ENCODE data around the gene SLC8A1.

SLC8A1 gene

GRCh38 chr2:40256008-40256407, 195.9 kb downstream of the SLC8A1 start:
- no peaks in the 10 kb centered on the region for H4K20me1 ChIP-seq (ENCODE audit: insufficient read depth, low read length)
- no peak overlapping the region for H3K4me2 ChIP-seq (ENCODE audit: insufficient read depth, low read length)
- no peaks in the 10 kb centered on the region for H3K79me2 ChIP-seq (ENCODE audit: insufficient read depth, low read length)
- H3K9me3 ChIP-seq (ENCODE audit: insufficient read depth, low read length, severe bottlenecking) = no peaks in the 10 kb centered on the region
- 0 out of 2 replicates have a peak, but pooled peaks cover 2% of the 10 kb centered on the region for H3K36me3 ChIP-seq (ENCODE audit: insufficient read depth, low read length)
- no peak for ATAC-seq (ENCODE audit: insufficient read depth, low read depth)
- no peak overlapping the region for H2AFZ ChIP-seq (ENCODE audit: low read depth, low read length)
- no peak for TF ChIP-seq EZH2 (IDR thresholded peaks at IDR 0.05; ENCODE audit: borderline replicate concordance, low read depth, low read length, severe bottlenecking)
- no peak for TF ChIP-seq CTCF (IDR thresholded peaks at IDR 0.05; ENCODE audit: borderline replicate concordance, extremely low read depth, low read length, poor library complexity, severe bottlenecking)
- H3K27ac ChIP-seq (ENCODE audit: low read length) = no peak overlapping the region
- no peak for DNase-seq
- H3K4me1 ChIP-seq (ENCODE audit: insufficient read depth, low read length) = no peaks in the 10 kb centered on the region
- no peak overlapping the region for H3K4me3 ChIP-seq (ENCODE audit: low read depth in 1 of 2, low read length in 2 of 2)
- H3K9ac ChIP-seq (ENCODE audit: low read depth, low read length) = no peak overlapping the region
- no peaks in the 10 kb centered on the region for H3K27me3 ChIP-seq (ENCODE audit: insufficient read depth, low read length, poor library complexity)

- Histone ChIP-seq H2AFZ (ENCODE audit: low read depth, low read length) (no peak overlapping the region), H3K9ac (ENCODE audit: low read depth, low read length) (no peak overlapping the region), H4K20me1 (ENCODE audit: insufficient read depth, low read length) (no peaks in the 10 kb centered on the region), H3K9me3 (ENCODE audit: insufficient read depth, low read length, severe bottlenecking) (no peaks in the 10 kb centered on the region), H3K79me2 (ENCODE audit: insufficient read depth, low read length) (no peaks in the 10 kb centered on the region), H3K4me3 (ENCODE audit: low read depth in 1 of 2, low read length in 2 of 2) (no peak overlapping the region), H3K36me3 (ENCODE audit: insufficient read depth, low read length) (0 out of 2 replicates have a peak, but pooled peaks cover 2% of the 10 kb centered on the region), H3K4me1 (ENCODE audit: insufficient read depth, low read length) (no peaks in the 10 kb centered on the region), H3K4me2 (ENCODE audit: insufficient read depth, low read length) (no peak overlapping the region), H3K27me3 (ENCODE audit: insufficient read depth, low read length, poor library complexity) (no peaks in the 10 kb centered on the region), H3K27ac (ENCODE audit: low read length) (no peak overlapping the region; the same call in 1 of the 2 replicates)
- ATAC-seq (ENCODE audit: insufficient read depth, low read depth) (no peak), DNase-seq (no peak)
- TF ChIP-seq CTCF (IDR thresholded peaks at IDR 0.05; ENCODE audit: borderline replicate concordance, extremely low read depth, low read length, poor library complexity, severe bottlenecking) (no peak), EZH2 (IDR thresholded peaks at IDR 0.05; ENCODE audit: borderline replicate concordance, low read depth, low read length, severe bottlenecking) (no peak)
Observed at GRCh38 chr2:40255103-40255502, 196.8 kb downstream of the SLC8A1 start.

- H3K79me2 ChIP-seq (ENCODE audit: insufficient read depth, low read length) = no peaks in the 10 kb centered on the region
- no peak overlapping the region for H3K4me3 ChIP-seq (ENCODE audit: low read depth in 1 of 2, low read length in 2 of 2)
- no peaks in the 10 kb centered on the region for H3K4me1 ChIP-seq (ENCODE audit: insufficient read depth, low read length)
- H3K4me2 ChIP-seq (ENCODE audit: insufficient read depth, low read length) = no peak overlapping the region
- ATAC-seq (ENCODE audit: insufficient read depth, low read depth) (no peak), DNase-seq (no peak)
- no peaks in the 10 kb centered on the region for H3K27me3 ChIP-seq (ENCODE audit: insufficient read depth, low read length, poor library complexity)
- no peak for TF ChIP-seq CTCF (IDR thresholded peaks at IDR 0.05; ENCODE audit: borderline replicate concordance, extremely low read depth, low read length, poor library complexity, severe bottlenecking)
- no peaks in the 10 kb centered on the region for H3K9me3 ChIP-seq (ENCODE audit: insufficient read depth, low read length, severe bottlenecking)
- H3K27ac ChIP-seq (ENCODE audit: low read length) = no peak overlapping the region
- H3K9ac ChIP-seq (ENCODE audit: low read depth, low read length) = no peak overlapping the region
- 0 out of 2 replicates have a peak, but pooled peaks cover 2% of the 10 kb centered on the region for H3K36me3 ChIP-seq (ENCODE audit: insufficient read depth, low read length)
- H2AFZ ChIP-seq (ENCODE audit: low read depth, low read length) = no peak overlapping the region
- H4K20me1 ChIP-seq (ENCODE audit: insufficient read depth, low read length) = no peaks in the 10 kb centered on the region
Observed at GRCh38 chr2:40254611-40255010, 197.3 kb downstream of the SLC8A1 start.

GRCh38 chr2:40251137-40251536, 200.8 kb downstream of the SLC8A1 start:
- Histone ChIP-seq H3K9me3 (ENCODE audit: insufficient read depth, low read length, severe bottlenecking) (no peaks in the 10 kb centered on the region), H3K9ac (ENCODE audit: low read depth, low read length) (no peak overlapping the region), H3K4me2 (ENCODE audit: insufficient read depth, low read length) (no peak overlapping the region), H3K27ac (ENCODE audit: low read length) (no peak overlapping the region), H3K4me1 (ENCODE audit: insufficient read depth, low read length) (no peaks in the 10 kb centered on the region), H3K36me3 (ENCODE audit: insufficient read depth, low read length) (0 out of 2 replicates have a peak, but pooled peaks cover 6% of the 10 kb centered on the region), H3K79me2 (ENCODE audit: insufficient read depth, low read length) (0 out of 2 replicates have a peak, but pooled peaks cover 3% of the 10 kb centered on the region), H3K4me3 (ENCODE audit: low read depth in 1 of 2, low read length in 2 of 2) (no peak overlapping the region), H4K20me1 (ENCODE audit: insufficient read depth, low read length) (no peaks in the 10 kb centered on the region), H3K27me3 (ENCODE audit: insufficient read depth, low read length, poor library complexity) (no peaks in the 10 kb centered on the region), H2AFZ (ENCODE audit: low read depth, low read length) (no peak overlapping the region)
- DNase-seq (no peak), ATAC-seq (ENCODE audit: insufficient read depth, low read depth) (no peak)
- TF ChIP-seq CTCF (IDR thresholded peaks at IDR 0.05; ENCODE audit: borderline replicate concordance, extremely low read depth, low read length, poor library complexity, severe bottlenecking) (no peak), EZH2 (IDR thresholded peaks at IDR 0.05; ENCODE audit: borderline replicate concordance, low read depth, low read length, severe bottlenecking) (no peak)
